HG02943 (cell line): ENCODE results near the gene NLK.

Experiments used
- ATAC-seq: cut with Tn5 transposase; IDR thresholded peaks from one replicate; pipeline ENCODE4 v1.9.1; 2021; ENCODE audit warnings: mild to moderate bottlenecking, low read depth, moderate library complexity; ENCODE audit not compliant: unreplicated experiment

NLK gene

GRCh38 chr17:28110184-28110583 lies 67.7 kb downstream of the NLK start:
- ATAC-seq, result no peak

DNA sequence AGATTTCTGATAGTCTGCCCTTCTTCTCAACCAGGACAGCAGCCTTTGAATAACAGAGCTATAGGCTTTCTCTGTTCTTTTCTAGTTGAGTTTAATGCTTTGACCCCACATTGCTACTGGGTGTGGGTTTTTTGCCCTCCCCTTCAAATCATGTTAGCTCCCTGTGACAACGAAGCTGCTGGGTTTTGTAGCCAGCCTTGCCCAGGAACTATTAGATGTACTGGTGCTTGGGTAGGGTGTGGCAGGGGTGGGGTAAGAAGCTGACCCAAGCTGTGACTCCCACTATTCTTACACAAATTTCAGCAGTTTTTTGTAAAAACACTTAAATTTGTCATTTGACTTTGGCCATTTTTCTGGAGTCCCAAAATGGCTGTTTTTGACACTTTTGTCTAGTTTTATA lies 69.7 kb downstream of the NLK start:
- no peak for ATAC-seq

GRCh38 chr17:28112606-28113005 lies 70.1 kb downstream of the NLK start:
- ATAC-seq, result no peak

- no peak for ATAC-seq
These were observed 70.8 kb downstream of the NLK start for GRCh38 chr17:28113269-28113668.

- ATAC-seq, result no peak
These were observed 72.6 kb downstream of the NLK start for GRCh38 chr17:28115046-28115445.

DNA sequence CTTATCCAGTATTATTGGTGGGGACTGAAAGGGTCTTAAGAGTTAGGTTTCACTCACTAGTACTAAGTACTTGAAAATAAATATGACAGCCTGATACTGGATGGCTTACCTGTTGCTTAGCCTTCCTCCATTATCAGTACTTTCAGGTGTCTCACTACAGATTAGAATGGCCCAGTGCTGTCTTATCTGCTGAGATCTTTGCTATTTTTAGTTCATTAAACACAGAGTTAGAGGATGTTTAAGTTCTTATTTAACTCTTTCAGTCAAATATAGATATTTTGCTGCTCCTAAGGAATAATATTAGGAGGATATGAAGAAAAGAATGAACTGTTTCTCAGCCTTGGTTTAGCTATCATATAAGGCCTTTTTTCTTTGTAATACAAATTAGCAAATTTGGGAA lies 74.8 kb downstream of the NLK start:
- ATAC-seq, result no peak

DNA sequence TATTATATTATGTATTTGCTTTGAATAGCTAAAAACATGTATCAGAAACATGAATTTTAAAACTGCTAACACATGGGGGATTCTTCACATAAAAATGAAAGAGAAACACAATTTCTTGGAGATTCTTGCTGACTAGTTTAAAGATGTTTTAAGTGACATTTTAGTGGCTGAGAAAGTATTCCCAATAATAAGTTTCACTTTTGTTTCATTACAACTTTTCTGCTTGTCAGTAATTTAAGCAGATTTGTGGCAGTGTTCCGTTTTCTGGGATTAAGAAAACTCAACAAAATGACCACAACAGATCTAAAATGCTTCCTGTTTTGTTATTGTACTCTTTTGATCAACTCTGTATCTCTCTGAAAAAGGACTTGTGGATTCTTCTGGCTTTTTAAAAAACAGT lies 75.9 kb downstream of the NLK start:
- no peak for ATAC-seq

GRCh38 chr17:28119046-28119445 lies 76.6 kb downstream of the NLK start:
- ATAC-seq, result no peak

GRCh38 chr17:28119560-28119959 lies 77.1 kb downstream of the NLK start:
- ATAC-seq, result no peak

- no peak for ATAC-seq
These were observed 78.3 kb downstream of the NLK start for GRCh38 chr17:28120766-28121165.

- no peak for ATAC-seq
These were observed 82.5 kb downstream of the NLK start for GRCh38 chr17:28124962-28125361.

DNA sequence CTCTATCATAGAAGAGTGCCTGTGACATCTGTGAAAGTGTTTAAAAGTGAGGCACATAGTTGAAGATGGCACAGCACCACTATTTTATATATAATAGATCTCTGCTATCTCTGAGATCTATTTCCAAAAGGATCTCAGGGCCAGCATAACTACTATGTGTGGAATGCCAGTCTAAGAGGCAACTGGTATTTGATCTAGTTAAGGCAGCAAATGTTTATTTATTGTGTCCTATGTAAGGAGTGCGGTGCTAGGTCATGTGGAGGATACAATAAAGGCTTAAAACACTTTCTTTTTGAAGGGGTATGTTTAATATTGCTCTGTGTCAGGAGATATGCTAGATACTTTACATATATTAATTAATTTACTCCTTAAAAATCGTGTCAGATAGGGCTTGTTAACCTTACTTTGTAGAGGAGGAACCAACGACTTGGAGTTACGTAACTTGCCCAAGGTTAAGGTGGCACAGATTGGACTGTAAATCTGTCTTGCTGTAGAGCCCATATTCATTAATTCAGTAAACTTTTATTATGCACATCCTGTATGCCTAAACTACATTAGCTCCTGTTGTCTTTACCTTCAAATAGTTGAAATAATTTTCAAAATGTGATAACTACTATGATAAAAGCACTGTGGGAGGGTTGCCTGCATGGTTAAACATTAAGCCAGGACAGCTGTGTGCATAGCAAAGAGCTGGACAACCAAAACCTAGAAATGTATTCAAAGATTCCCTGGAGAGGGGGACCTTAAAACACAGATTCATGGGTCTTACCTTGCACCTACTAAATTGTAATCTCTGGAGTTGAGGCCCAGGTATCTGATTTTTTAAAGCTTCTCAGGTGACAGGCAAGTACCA lies 83.3 kb downstream of the NLK start:
- ATAC-seq, result no peak

DNA sequence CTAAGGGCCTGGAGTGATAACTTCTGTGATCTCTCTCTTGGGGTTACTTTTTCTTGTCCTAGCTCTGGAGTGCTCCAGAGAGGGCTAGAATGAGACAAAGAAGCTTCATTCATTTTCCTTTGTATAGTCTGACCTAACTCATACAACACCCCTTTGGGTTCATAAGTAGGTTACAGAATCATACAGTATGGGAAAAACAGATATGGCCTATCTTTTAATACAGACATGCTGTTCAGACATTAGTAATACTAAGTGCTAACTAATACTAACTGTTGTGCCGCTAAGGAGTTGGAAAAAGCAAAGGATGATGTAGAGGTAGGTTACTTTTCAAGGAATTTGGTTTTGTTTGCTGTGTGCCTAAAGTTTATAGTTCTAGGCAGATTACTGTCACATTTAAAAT lies 84.7 kb downstream of the NLK start:
- ATAC-seq, result no peak

DNA sequence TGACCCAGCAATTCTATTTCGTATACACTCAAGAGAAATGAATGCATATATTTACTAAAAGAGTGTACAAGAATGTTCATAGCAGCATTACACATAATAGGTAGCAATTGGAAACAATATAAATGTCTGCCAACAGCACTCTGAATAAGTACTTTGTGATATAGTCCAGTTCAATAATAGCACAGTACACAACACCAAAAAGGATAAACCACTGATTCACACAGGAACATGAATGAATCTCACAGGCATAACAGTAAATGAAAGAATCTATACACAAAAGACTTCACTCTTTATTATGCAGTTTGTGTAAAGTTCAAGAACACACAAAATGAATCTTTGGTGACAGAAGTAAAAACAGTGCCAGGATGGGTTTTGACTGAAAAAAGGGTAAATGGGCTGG lies 86.3 kb downstream of the NLK start:
- no peak for ATAC-seq

GRCh38 chr17:28130472-28130871 lies 88.0 kb downstream of the NLK start:
- ATAC-seq, result no peak

DNA sequence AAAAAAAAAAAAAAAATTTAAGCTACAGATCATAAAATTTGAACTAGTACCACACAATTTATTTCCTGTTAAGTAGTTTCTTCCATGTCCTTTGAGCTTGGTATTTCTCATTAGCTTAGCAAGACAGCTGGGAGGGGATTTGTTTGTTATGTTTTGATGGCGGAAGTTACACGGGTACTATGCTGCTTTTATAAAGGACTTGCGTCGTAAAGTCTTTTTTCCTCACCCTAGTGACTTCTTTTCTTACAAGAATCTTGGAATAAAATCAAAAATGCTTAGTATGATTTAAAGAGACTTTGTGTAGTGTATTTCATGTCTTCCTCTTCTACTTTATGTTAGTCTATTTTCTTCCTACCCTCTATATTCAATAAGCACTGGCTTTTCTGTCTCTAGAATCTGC lies 89.1 kb downstream of the NLK start:
- ATAC-seq, result no peak

- no peak for ATAC-seq
These were observed 91.1 kb downstream of the NLK start for GRCh38 chr17:28133562-28133970.

DNA sequence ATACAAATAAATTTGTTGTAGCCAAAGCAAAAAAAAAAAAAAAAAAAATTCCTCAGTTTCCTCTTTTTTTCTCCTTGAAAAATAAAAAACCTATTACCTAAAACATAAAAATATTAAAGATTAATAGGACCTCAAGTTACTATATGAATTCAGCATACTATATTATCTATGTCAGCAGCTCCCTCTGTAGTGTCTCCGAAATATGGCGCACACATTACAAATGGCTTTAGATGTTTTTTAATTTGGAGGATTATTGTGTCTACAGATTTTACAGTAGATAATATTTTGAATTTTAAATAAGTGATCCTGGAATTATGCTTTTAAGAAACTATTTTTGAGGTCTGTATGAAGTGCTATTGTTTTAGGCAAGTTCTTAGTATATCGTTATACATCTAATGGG lies 94.4 kb downstream of the NLK start:
- ATAC-seq, result no peak

DNA sequence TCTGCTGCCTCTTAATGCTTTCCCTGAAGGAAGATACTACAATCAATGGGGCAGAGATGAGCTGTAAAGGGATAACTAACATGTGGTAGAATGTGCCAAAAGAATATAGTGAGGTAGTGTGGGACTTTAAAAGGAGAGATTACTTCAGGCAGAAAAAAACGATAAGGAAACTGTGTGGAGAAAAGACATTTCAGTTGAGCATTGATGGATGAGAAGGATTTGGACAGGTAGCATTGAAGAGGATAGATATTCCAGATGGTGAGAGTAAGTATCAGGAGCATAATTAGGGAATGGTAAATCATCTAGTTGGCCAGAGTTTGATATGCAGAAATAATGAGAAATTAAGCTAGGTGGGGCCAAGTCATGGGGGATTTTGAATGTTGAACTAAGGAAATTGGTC lies 97.3 kb downstream of the NLK start:
- ATAC-seq, result no peak

GRCh38 chr17:28141313-28141712 lies 98.8 kb downstream of the NLK start:
- no peak for ATAC-seq

DNA sequence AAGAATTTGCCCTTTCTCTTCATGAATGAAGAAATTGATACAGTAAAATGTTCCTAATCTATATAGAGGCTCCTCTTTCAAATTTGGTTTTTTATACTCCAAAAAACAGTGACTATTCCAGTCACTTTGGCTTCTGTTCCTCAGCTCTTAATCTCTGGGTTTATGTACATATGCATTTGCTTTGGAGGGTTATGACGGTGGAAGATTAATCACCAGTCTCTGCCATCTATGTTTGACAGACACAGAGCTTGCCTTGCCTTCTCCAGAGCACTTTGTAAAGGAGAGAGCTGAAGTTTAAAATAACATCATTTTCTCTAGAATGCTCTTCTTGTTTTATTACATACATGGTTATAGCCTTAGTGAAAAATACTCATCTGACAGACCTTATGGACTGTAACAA lies 99.3 kb downstream of the NLK start:
- no peak for ATAC-seq

DNA sequence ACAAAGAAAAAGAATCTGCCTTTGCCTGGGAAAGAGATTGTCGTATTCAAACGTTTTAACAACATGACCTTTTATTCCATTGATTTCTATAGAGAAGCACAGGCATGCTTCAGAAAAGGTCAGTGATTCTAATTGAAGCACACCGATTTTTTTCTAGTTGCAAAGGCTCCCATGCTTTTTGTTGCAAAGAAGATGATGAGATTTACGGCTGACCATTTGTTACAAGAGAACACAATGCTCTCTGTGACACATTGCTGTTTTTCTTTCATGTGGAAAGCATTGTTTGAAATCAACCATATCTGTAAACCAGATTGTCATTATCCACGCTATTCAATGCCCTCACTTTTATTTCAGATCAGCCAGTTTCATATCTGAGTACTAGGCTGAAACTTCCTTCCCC lies 99.8 kb downstream of the NLK start:
- ATAC-seq, result no peak

GRCh38 chr17:28144019-28144418 lies 101.5 kb downstream of the NLK start:
- ATAC-seq, result no peak
